H1 (cell line): ENCODE results near the gene COLEC12. TPM values are rescaled to one million over a fixed set of nuclear protein-coding genes. Genes with fewer than 3 reads are reported as not detected.

ENCODE experiments used
- ATF2 ChIP-seq: IDR thresholded peaks from 2 replicates; pipeline ENCODE4 v1.6.1; 2012; ENCODE audit warnings: low read length, inconsistent platforms
- CBX5 ChIP-seq: fragments of 300-800, 300-1000 bp; sonication (generic); IDR thresholded peaks from 2 replicates; pipeline ENCODE4 v1.7.1; 2016; ENCODE audit warnings: antibody characterized with exemption, low read length, low read depth
- JUN ChIP-seq: IDR thresholded peaks from 2 replicates; pipeline ENCODE4 v1.6.1; 2011; ENCODE audit warnings: low read depth, mild to moderate bottlenecking, improper control_type of control experiment, low read length
- SIN3A ChIP-seq, 2 experiments: IDR thresholded peaks in 1 of 2; conservative IDR thresholded peaks in 1 of 2; 2 replicates each; pipeline ENCODE4 v1.6.1; 2011 to 2012; ENCODE audit warnings: low read length in 2 of 2, improper control_type of control experiment in 1 of 2, low read depth in 1 of 2, mild to moderate bottlenecking in 1 of 2
- TCF12 ChIP-seq: IDR thresholded peaks from 2 replicates; pipeline ENCODE4 v1.6.1; 2011; ENCODE audit warnings: low read depth, mild to moderate bottlenecking, low read length
- polyA plus RNA-seq, 7 experiments: library from polyadenylated mRNA; depleted of rRNA in 3 of 7; stranded (reverse) in 5 of 7; unstranded in 2 of 7; fragments of >200 nt in 5 of 7; fragments of 200-250 nt in 2 of 7; gene quantifications; 1 replicate in 5 of 7; 2 replicates in 1 of 7; 4 replicates in 1 of 7; pipeline versions ENCODE4 v1.2.1 to v1.2.3, GENCODE V29; 2011 to 2013; ENCODE audit warnings: missing spikeins in 2 of 7, mixed read lengths in 2 of 7
- total RNA-seq: library from RNA; stranded (reverse); fragmentation: NEBNext Ultra II Directional; extraction: Animal tissue kit (Norgen Biotek cat#: 25700); gene quantifications from 2 replicates; pipeline ENCODE4 v1.2.1, GENCODE V29; 2021
- TF ChIP-seq, protein P1 (sequence below): IDR thresholded peaks from 2 replicates; pipeline ENCODE4 v1.6.1; 2012; ENCODE audit warnings: inconsistent platforms

COLEC12 gene
- total and polyA plus RNA-seq, 2 of the 8 experiments (the other 6 are each of a cell fraction or from before 2014, with no cell fraction given) = 0.44 to 2.3 TPM

GRCh38 chr18:505483-506122 lies 5.1 kb upstream of the COLEC12 start (continued):
- TF ChIP-seq, protein P1, sequence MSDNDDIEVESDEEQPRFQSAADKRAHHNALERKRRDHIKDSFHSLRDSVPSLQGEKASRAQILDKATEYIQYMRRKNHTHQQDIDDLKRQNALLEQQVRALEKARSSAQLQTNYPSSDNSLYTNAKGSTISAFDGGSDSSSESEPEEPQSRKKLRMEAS = no peak
- TF ChIP-seq ATF2 = no peak
- no peak for TF ChIP-seq SIN3A (conservative IDR thresholded peaks at IDR 0.05 in 1 of 2, IDR thresholded peaks at IDR 0.05 in 1 of 2; ENCODE audit: low read depth in 1 of 2, low read length in 2 of 2)
- no peak for TF ChIP-seq TCF12
- no peak for TF ChIP-seq JUN
- TF ChIP-seq CBX5 = no peak
